Ovary (tissue), 3 donors: ENCODE results near the gene DNAJC7.

Source experiments
- CTCF ChIP-seq, 3 donors: fragments of 450-650 bp in 2 of 3; fragments of 200-600 bp in 1 of 3; IDR thresholded peaks; one replicate each; pipeline versions ENCODE4 v1.5.1 to v1.8.0; 2016 to 2022; ENCODE audit warnings: antibody characterized with exemption in 3 of 3, mild to moderate bottlenecking in 1 of 3
- EP300 ChIP-seq: sonication (generic); formaldehyde crosslinking; IDR thresholded peaks from one replicate; pipeline ENCODE4 v1.6.1; 2017; ENCODE audit warnings: antibody characterized with exemption
- POLR2A ChIP-seq: fragments of 450-650 bp; IDR thresholded peaks from one replicate; pipeline ENCODE4 v1.6.1; 2017; ENCODE audit warnings: antibody characterized with exemption, mild to moderate bottlenecking, moderate library complexity
- donor health status: DM: no; HTN: no; CAD: no.

- TF ChIP-seq POLR2A, result no peak
- TF ChIP-seq CTCF (IDR thresholded peaks at IDR 0.05), result no peak
- no peak for TF ChIP-seq EP300
Measured at GRCh38 chr17:42001729-42002128, 15.5 kb downstream of the DNAJC7 start.
